ENCODE data around the gene SV2B.

Gene SV2B

DNA sequence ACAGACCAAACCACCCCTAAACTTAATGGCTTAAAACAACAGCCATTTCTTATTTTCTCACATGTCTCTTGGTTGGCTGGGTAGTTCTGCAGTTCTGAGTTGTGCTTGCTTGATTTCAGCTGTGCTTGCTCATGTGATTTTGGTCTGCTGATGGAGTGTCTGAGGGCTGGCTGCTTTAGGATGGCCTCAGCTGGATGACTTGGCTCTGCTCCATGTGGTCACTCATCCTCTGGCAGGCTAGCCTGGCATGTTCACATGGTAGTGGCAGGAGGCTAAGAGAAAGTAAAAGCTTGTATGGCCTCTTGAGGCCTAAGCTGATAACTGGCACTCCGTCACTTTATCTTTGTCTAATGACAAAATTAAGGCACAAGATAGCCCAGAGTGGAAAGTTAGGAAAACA lies 4.1 kb downstream of the SV2B start:
- no peak for DNase-seq

GRCh38 chr15:91108421-91108820 lies 8.4 kb downstream of the SV2B start:
- DNase-seq: no peak

DNA sequence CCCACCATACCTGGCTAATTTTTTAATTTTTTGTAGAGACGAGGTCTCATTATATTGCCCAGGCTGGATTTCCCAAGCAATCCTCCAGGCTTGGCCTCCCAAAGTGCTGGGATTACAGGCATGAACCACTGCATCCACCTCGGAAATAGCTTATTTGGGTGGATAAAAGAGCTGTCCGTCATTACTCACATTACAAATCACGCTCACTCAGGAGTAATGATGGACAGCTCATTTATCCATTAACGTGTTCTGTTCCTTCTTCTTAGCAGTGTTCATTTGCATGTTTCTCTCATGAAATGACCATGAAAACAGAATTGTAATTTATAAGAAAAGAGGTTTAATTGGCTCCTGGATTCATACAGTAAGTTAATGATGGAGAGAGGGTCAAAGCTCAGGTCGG lies 9.8 kb downstream of the SV2B start:
- DNase-seq: no peak

GRCh38 chr15:91110407-91110806 lies 10.3 kb downstream of the SV2B start:
- no peak for DNase-seq

DNA sequence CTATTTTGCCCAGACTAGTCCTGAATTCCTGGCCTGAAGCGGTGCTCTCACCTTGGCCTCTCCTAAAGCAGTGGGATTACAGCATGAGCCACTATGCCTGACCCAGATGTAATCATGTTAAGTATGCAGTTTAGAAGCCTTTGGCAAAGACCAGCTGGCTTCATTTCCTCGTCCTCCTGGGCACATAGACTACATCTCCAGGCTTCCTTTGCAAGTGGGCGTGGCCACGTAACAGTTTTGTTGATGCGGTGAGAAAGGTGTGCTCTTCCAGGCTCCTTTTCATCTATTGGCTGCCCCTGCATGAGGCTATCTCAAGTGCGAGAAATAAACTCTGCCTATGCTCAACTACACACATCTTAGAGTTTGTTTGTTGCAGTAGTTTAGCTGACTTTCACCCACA lies 13.0 kb downstream of the SV2B start:
- DNase-seq: no peak

- no peak for DNase-seq
Observed at GRCh38 chr15:91114301-91114700, 14.2 kb downstream of the SV2B start.

DNA sequence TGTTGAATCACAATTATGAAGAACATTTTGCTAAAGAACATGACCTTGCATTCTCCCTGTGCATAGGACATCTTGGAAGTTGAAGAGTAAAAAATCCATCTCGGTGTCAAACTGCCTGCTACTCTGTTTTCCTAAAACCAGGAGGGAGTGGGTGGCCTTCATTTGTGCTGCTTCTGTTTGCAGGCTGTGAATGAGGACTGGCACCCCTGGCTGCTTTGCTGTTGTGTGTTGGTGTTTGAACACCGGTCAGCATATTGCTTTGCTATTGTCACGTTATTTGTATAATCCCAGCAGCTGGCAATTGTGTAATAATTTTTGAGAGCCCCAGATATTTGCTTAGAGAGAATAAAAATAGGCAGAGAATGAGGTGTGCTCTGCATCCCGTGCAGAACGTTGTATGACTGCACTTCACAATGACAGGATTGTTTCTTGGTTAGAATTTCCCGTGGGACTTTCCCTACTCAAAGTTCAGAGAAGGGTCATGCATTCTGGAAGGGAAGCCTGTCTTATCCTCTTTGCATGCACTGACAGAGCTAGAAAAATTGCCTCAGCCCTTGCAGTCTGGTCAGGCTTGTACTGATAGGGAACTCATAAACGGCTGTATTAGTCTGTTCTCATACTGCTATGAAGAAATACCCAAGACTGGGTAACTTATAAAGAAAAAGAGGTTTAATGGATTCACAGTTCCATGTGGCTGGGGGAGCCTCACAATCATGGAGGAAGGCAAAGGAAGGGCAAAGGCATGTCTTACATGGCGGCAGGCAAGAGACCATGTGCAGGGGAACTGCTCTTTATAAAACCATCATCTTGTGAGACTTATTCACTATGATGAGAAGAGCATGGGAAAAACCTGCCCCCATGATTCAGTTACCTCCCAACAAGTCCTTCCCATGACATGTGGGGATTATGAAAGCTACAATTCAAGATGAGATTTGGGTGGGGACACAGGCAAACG lies 16.3 kb downstream of the SV2B start:
- DNase-seq: no peak

DNA sequence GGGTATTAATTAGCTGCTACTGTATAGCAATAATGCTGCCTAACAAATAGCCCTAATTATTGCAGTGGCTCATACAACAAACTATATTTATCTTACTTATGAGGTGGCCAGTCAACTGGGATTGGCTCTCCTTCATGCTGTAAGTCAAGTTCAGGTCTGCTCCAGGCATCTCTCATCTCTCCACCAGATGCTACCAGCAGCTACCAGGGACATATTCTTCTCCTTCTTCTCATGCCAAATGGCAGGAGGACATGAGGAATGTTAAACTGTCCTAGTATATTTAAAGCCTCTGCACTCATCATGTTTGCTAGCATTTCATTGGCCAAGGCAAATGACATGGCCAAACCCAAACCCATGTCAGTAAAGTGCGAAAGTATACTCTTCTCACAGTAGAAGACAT lies 17.3 kb downstream of the SV2B start:
- DNase-seq: no peak

GRCh38 chr15:91118817-91119590 lies 18.9 kb downstream of the SV2B start:
- no peak for DNase-seq

DNA sequence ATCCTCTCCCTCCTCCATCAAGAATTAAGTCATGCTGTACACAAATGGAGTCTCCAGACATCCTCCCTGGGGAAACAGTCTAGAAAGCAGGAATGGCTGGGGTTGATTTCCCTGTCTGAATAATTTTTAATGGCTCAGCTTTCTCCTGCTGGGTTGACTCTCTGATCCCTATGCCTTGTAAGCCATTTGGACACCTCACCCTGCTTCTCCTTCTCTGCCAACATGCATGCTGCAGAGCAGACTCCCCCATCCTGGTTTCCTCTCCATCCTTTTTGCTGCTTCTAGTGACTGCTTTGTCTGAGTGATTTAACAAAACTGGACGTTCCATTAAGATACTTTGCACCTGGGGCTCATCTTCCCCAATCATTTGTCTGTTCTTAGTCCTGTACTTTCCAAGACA lies 22.2 kb downstream of the SV2B start:
- DNase-seq: no peak

GRCh38 chr15:91124132-91124531 lies 24.1 kb downstream of the SV2B start:
- no peak for DNase-seq

DNA sequence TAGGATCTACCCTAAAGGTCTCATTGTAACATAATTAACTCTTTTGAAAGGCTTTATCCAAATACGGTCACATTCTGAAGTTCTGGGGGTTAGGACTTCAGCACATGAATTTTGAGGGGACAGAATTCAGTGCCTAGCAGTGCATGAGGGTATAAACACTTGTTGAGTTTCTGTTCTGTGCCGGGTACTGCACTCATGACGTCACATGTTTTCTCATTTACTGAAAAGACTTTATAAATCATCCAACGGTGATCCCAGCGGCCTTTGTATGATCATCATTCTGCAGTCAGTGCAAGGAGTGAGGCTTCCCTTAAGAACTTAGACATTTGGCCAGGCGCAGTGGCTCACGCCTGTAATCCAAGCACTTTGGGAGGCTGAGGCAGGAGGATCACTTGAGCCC lies 25.1 kb downstream of the SV2B start:
- no peak for DNase-seq

- no peak for DNase-seq
Observed at GRCh38 chr15:91126080-91126479, 26.0 kb downstream of the SV2B start.

- no peak for DNase-seq
Observed at GRCh38 chr15:91127236-91127955, 27.3 kb downstream of the SV2B start.

DNA sequence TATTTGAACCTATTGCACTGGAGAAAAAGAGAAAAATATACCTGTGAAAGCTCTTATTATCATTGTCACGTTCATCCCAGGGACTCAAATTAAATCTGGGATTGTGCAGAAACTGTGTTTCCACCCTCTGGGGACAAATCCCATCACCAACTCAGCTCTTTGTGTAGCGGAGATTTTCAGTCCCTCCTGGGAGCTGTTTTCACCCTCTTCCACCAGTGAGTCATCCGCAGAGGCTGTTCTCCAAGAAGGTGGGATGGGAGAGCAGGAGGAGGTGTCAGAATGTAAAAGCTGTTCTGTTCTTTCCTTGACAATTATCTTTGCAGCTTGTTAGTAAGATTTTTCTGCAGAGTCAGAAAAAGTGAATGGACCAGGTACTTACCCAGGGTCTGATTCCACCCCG lies 28.0 kb downstream of the SV2B start:
- no peak for DNase-seq

- no peak for DNase-seq
Observed at GRCh38 chr15:91129436-91129835, 29.4 kb downstream of the SV2B start.

DNA sequence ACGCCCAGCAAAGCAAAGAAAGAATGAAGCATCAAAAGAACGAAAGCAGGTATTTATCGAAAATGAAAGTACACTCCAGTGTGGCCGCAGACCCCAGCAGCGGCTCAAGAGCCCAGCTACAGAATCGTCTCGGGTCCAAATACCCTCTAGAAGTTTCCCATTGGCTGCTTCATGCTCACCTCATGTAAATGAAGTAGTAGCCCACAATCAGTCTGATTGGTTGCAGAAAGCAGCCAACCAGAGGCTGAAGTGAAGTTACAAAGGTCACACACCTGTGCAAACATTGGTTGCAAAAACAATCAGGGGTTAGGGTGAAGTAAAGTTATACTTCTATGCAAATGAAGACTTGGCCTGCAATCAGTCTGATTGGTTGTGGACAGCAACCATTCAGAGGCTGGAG lies 32.0 kb downstream of the SV2B start:
- DNase-seq: no peak

- DNase-seq: no peak
Observed at GRCh38 chr15:91133511-91133910, 33.5 kb downstream of the SV2B start.

DNA sequence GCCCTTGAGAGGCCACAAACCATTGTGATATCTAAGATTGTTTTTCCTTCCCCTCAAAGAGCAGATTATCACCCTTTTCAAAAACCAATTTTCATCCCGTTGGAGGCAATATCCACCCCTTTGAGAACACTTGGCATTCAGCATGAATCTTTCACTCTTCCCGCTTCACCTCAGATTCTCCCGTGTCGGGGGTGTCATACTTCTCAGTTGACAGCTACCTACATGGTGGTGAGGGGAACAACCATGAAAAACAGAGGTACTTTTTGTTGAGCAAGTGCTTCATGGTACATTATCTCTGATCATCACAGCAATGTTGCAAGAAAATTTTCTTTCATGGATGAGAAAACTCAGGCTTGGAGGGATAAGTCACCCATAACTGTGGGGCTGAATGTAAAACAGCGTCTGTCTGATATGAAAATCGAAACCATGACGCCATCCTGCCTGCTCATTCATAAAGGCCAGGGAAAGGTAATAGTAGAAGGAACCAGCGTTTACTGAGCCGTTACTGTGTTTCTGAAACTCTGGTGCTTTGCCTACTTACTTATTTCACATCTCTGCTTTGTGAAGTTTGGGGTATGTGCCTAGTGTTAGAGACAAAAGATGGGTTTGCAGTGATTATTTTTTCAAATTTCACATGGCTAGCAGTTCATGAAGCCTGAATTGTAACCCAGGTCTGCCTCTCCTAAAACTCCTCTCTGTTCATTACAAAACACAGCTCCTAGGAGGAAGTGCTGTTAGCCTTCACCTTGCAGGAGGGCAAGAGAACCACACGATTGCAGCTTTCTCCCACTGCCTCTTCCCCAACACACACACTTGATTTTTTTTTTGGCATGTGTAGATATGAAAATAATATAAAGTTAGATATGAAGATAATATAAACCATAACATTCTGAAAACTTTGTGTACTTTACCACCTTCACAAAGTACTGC lies 35.4 kb downstream of the SV2B start:
- no peak for DNase-seq

- no peak for DNase-seq
Observed at GRCh38 chr15:91136386-91136923, 36.4 kb downstream of the SV2B start.

- DNase-seq: no peak
Observed at GRCh38 chr15:91140601-91141000, 40.5 kb downstream of the SV2B start.

DNA sequence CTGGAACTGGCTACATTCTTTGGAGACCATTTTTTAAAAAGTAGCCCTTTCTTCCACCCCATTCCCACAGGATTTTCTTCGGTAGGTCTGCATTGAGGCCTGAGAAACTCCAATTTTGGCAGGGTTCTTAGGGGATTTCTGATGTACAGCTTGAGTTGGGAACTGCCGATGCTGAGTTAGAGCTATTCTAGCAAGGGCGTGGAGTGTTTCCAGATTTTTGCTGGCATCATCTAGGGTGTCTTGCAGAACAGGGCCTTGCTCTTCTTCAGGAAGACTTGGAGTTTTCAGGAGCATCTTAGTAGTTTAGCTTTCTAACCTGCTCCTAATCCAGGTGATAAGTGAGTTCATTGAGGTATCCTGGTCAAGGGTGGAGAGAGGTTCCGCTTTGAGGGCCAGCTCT lies 41.0 kb downstream of the SV2B start:
- DNase-seq: no peak
